HCT116 (cell line): Measurements from ENCODE around the gene TIMM44.

ENCODE experiments used
- CBX3 ChIP-seq: IDR thresholded peaks from 2 replicates; pipeline ENCODE4 v1.6.1; 2012; ENCODE audit warnings: low read depth
- CEBPB ChIP-seq: IDR thresholded peaks from 2 replicates; pipeline ENCODE4 v1.6.1; 2012; ENCODE audit warnings: low read depth
- CTCF ChIP-seq, 3 experiments: fragments of 200-600 bp in 1 of 3; sonication (generic) in 1 of 3; IDR thresholded peaks in 2 of 3; conservative IDR thresholded peaks in 1 of 3; 2 replicates each; pipeline ENCODE4 v1.5.1; 2012 to 2017; ENCODE audit warnings: low read depth in 2 of 3, low read length in 2 of 3, antibody characterized with exemption in 1 of 3, borderline replicate concordance in 1 of 3, control low read depth in 1 of 3, mild to moderate bottlenecking in 1 of 3, mixed read lengths in 1 of 3, mixed run types in 1 of 3, moderate library complexity in 1 of 3; ENCODE audit not compliant: insufficient read depth in 1 of 3
- ELF1 ChIP-seq: IDR thresholded peaks from 2 replicates; pipeline ENCODE4 v1.6.1; 2012; ENCODE audit warnings: low read depth, borderline replicate concordance
- EZH2 ChIP-seq: fragments of 200-600 bp; sonication (generic); IDR thresholded peaks from 2 replicates; pipeline ENCODE4 v1.6.1; 2017; ENCODE audit warnings: antibody characterized with exemption, mixed run types
- EZH2phosphoT487 ChIP-seq: fragments of 200-600 bp; IDR thresholded peaks from 2 replicates; pipeline ENCODE4 v1.6.1; 2018; ENCODE audit warnings: antibody characterized with exemption, borderline replicate concordance
- FOSL1 ChIP-seq: IDR thresholded peaks from 2 replicates; pipeline ENCODE4 v1.6.1; 2012; ENCODE audit warnings: low read depth
- POLR2A ChIP-seq: IDR thresholded peaks from 2 replicates; pipeline ENCODE4 v1.7.0; 2011; ENCODE audit warnings: borderline replicate concordance; ENCODE audit not compliant: insufficient read depth, insufficient read length; ENCODE audit errors: extremely low read depth
- POLR2AphosphoS5 ChIP-seq: IDR thresholded peaks from 2 replicates; pipeline ENCODE4 v1.6.1; 2011; ENCODE audit warnings: mild to moderate bottlenecking, low read depth, low read length, moderate library complexity
- RAD21 ChIP-seq: IDR thresholded peaks from 2 replicates; pipeline ENCODE4 v1.6.1; 2012; ENCODE audit warnings: low read depth, mild to moderate bottlenecking
- REST ChIP-seq: IDR thresholded peaks from 2 replicates; pipeline ENCODE4 v1.6.1; 2012; ENCODE audit warnings: low read depth
- YY1 ChIP-seq: IDR thresholded peaks from 2 replicates; pipeline ENCODE4 v1.6.1; 2011; ENCODE audit warnings: low read length, low read depth, moderate library complexity, mild to moderate bottlenecking; ENCODE audit not compliant: insufficient replicate concordance; ENCODE audit errors: extremely low read depth
- ZFX ChIP-seq: fragments of 450-650 bp; IDR thresholded peaks from 2 replicates; pipeline ENCODE4 v1.6.1; 2017
- TF ChIP-seq, protein P1 (sequence below): IDR thresholded peaks from 2 replicates; pipeline ENCODE4 v1.6.1; 2012

- TF ChIP-seq EZH2phosphoT487 (no peak), EZH2 (no peak), YY1 (no peak), CTCF (IDR thresholded peaks at IDR 0.05 in 2 of 3, conservative IDR thresholded peaks at IDR 0.05 in 1 of 3; ENCODE audit: borderline replicate concordance in 1 of 3, insufficient read depth in 1 of 3, low read depth in 2 of 3, low read length in 2 of 3) (no peak), POLR2A (no peak), ZFX (no peak), POLR2AphosphoS5 (no peak), CBX3 (no peak), CEBPB (no peak), RAD21 (no peak), ELF1 (no peak), FOSL1 (no peak), REST (no peak)
- TF ChIP-seq, protein P1, sequence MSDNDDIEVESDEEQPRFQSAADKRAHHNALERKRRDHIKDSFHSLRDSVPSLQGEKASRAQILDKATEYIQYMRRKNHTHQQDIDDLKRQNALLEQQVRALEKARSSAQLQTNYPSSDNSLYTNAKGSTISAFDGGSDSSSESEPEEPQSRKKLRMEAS = no peak
These were observed 24.6 kb downstream of the TIMM44 start for GRCh38 chr19:7918615-7919421.
